Stimulated activated CD4-positive, alpha-beta T cell treated with anti-CD3 and anti-CD28 coated beads, Interleukin-4, amount 100 ng/mL, for 48 hours (primary cell): ENCODE results near the gene CAMKMT.

Experiments used
- DNase-seq, 2 donors: peaks; one replicate each; pipeline ENCODE4 v3.0.0-alpha.2; 2020; ENCODE audit warnings: low read depth in 2 of 2

The CAMKMT gene

GRCh38 chr2:44801289-44801840 lies 439.6 kb downstream of the CAMKMT start:
- no peak for DNase-seq

GRCh38 chr2:44801841-44802776 lies 440.4 kb downstream of the CAMKMT start:
- no peak for DNase-seq

- no peak for DNase-seq
These were observed 441.2 kb downstream of the CAMKMT start for GRCh38 chr2:44802777-44803424.

GRCh38 chr2:44804406-44805265 lies 442.9 kb downstream of the CAMKMT start:
- no peak for DNase-seq

- no peak for DNase-seq
These were observed 443.9 kb downstream of the CAMKMT start for GRCh38 chr2:44805401-44806235.

- DNase-seq: no peak
These were observed 445.7 kb downstream of the CAMKMT start for GRCh38 chr2:44807201-44808025.

GRCh38 chr2:44810892-44811530 lies 449.3 kb downstream of the CAMKMT start:
- DNase-seq: no peak

- DNase-seq: no peak
These were observed 451.4 kb downstream of the CAMKMT start for GRCh38 chr2:44813165-44813564.

GRCh38 chr2:44813658-44814057 lies 451.9 kb downstream of the CAMKMT start:
- DNase-seq: no peak

GRCh38 chr2:44817256-44817655 lies 455.5 kb downstream of the CAMKMT start:
- DNase-seq: no peak

GRCh38 chr2:44817673-44818335 lies 456.1 kb downstream of the CAMKMT start:
- DNase-seq: no peak

- DNase-seq: no peak
These were observed 457.3 kb downstream of the CAMKMT start for GRCh38 chr2:44819061-44819460.

- DNase-seq: no peak
These were observed 459.8 kb downstream of the CAMKMT start for GRCh38 chr2:44821500-44821899.

GRCh38 chr2:44822174-44822573 lies 460.4 kb downstream of the CAMKMT start:
- DNase-seq: no peak
